Lower leg skin (tissue), 4 donors: ENCODE data around the gene UNC5C. TPM values are rescaled to one million over a fixed set of nuclear protein-coding genes. Genes with fewer than 3 reads are reported as not detected.
"Not testable (repeated sequence)": the region's sequence is repeated elsewhere in the genome, so short reads cannot be mapped to it uniquely, and the experiment has no call there.

Experiments
- DNase-seq, 2 donors: peaks; one replicate each; pipeline ENCODE4 v3.0.0-alpha.2; 2019; ENCODE audit warnings: low spot score in 2 of 2
- H3K4me3 ChIP-seq: fragments of 200-600 bp; sonication (generic); 2 replicates; pipeline ENCODE4 v1.5.1; 2017; ENCODE audit warnings: mild to moderate bottlenecking, low read depth; ENCODE audit not compliant: poor library complexity, severe bottlenecking
- CTCF ChIP-seq, 3 donors: fragments of 450-650 bp; IDR thresholded peaks; one replicate each; pipeline ENCODE4 v1.5.1; 2016; ENCODE audit warnings: antibody characterized with exemption in 3 of 3, mild to moderate bottlenecking in 3 of 3, moderate library complexity in 2 of 3
- POLR2A ChIP-seq, 2 donors: fragments of 450-650 bp; IDR thresholded peaks; one replicate each; pipeline ENCODE4 v1.6.1; 2016 to 2017; ENCODE audit warnings: antibody characterized with exemption in 2 of 2, mild to moderate bottlenecking in 1 of 2, moderate library complexity in 1 of 2
- WGBS, 2 donors: methylation state at CpG; one replicate each; pipeline ENCODE4 v1.1.5; 2018; 5-methylcytosine and 5-hydroxymethylcytosine counted together
- intact Hi-C: fragments of 100-400 bp; cut with DNase I; formaldehyde crosslinking; loops from one replicate; pipeline ENCODE4 v1.15.0; 2023; ENCODE audit warnings: low total_unique reads
- total RNA-seq, 4 donors: library from RNA; depleted of rRNA; stranded (reverse); fragments of >200 nt; gene quantifications; one replicate each; pipeline ENCODE4 v1.1.0, GENCODE V29; 2016

The UNC5C gene
- total RNA-seq, 4 donors from 2014 or later, result 0.34 to 1.8 (median 1.2) TPM

- WGBS, 2 donors, result 75 to 81% methylated on average over 5 of the region's 5 CpGs
- TF ChIP-seq POLR2A (IDR thresholded peaks at IDR 0.05) (no peak), CTCF (IDR thresholded peaks at IDR 0.05) (no peak)
- no peak for DNase-seq
- H3K4me3 ChIP-seq, result no peak overlapping the region
- intact Hi-C loops, result no loop called here
Measured at GRCh38 chr4:95153182-95153581, 395.6 kb downstream of the UNC5C start.

- intact Hi-C loops, result no loop called here
- no peak for DNase-seq
- H3K4me3 ChIP-seq, result no peak overlapping the region
- 89 to 95% methylated on average over 3 of the region's 3 CpGs for WGBS, 2 donors
- TF ChIP-seq CTCF (IDR thresholded peaks at IDR 0.05), result no peak
- no peak for TF ChIP-seq POLR2A (IDR thresholded peaks at IDR 0.05)
Measured at GRCh38 chr4:95151255-95151654, 397.5 kb downstream of the UNC5C start.

GRCh38 chr4:95142932-95143331, 405.8 kb downstream of the UNC5C start:
- no peak overlapping the region for H3K4me3 ChIP-seq
- 76 to 88% methylated on average over 4 of the region's 4 CpGs for WGBS, 2 donors
- TF ChIP-seq POLR2A (IDR thresholded peaks at IDR 0.05) (no peak), CTCF (IDR thresholded peaks at IDR 0.05) (no peak)
- no peak for DNase-seq
- intact Hi-C loops, result no loop called here

GRCh38 chr4:95141361-95141760, 407.4 kb downstream of the UNC5C start:
- no peak for DNase-seq
- intact Hi-C loops, result no loop called here
- 59 to 66% methylated on average over 5 of the region's 5 CpGs for WGBS, 2 donors
- no peak overlapping the region for H3K4me3 ChIP-seq
- TF ChIP-seq POLR2A (IDR thresholded peaks at IDR 0.05) (no peak), CTCF (IDR thresholded peaks at IDR 0.05) (no peak)

- H3K4me3 ChIP-seq, DNase-seq, intact Hi-C loops: not testable (repeated sequence)
- WGBS, 2 donors, result 92 to 97% methylated on average over 14 of the region's 14 CpGs
Measured at GRCh38 chr4:95139424-95139823, 409.3 kb downstream of the UNC5C start.

GRCh38 chr4:95134016-95134415, 414.8 kb downstream of the UNC5C start:
- intact Hi-C loops, H3K4me3 ChIP-seq, DNase-seq: not testable (repeated sequence)
- 96 to 99% methylated on average over 4 of the region's 4 CpGs for WGBS, 2 donors

- peak in 1 of 2 donors; percentile 75 for DNase-seq
- intact Hi-C loops, result no loop called here
- 32 to 34% methylated on average over 7 of the region's 7 CpGs for WGBS, 2 donors
- TF ChIP-seq CTCF (IDR thresholded peaks at IDR 0.05), result no peak
- no peak for TF ChIP-seq POLR2A (IDR thresholded peaks at IDR 0.05)
- no peak overlapping the region for H3K4me3 ChIP-seq
Measured at GRCh38 chr4:95129821-95130311, 418.9 kb downstream of the UNC5C start.
